Lung microvascular endothelial cell (primary cell): ENCODE data around the gene NKTR. TPM values are rescaled to one million over a fixed set of nuclear protein-coding genes. Genes with fewer than 3 reads are reported as not detected.
"Not testable (repeated sequence)": the region's sequence is repeated elsewhere in the genome, so short reads cannot be mapped to it uniquely, and the experiment has no call there.

Experiments
- DNase-seq, 2 donors: peaks; one replicate each; pipeline versions ENCODE4 v3.0.0 to v3.0.0-alpha.2; 2010; ENCODE audit warnings: low read depth in 2 of 2
- total RNA-seq: library from RNA; depleted of rRNA; stranded (reverse); fragments of >200 nt; gene quantifications from 2 replicates; pipeline ENCODE4 v1.2.1, GENCODE V29; 2014

Gene NKTR
- total RNA-seq, 1 donor from 2014 or later = 46.0 TPM

- DNase-seq = no peak
Measured at GRCh38 chr3:42595682-42596081, 4.8 kb upstream of the NKTR start.

- DNase-seq = not testable (repeated sequence)
Measured at GRCh38 chr3:42597098-42597497, 3.4 kb upstream of the NKTR start.

- DNase-seq = peak; percentile 45 to 71
Measured at GRCh38 chr3:42600958-42601675, 631 bp downstream of the NKTR start.

- DNase-seq = peak in 1 of 2 donors; percentile 48
Measured at GRCh38 chr3:42601896-42602581, 1.6 kb downstream of the NKTR start.

GRCh38 chr3:42602961-42603360 is 2.5 kb downstream of the NKTR start:
- no peak for DNase-seq

- peak; percentile 73 to 85 for DNase-seq
Measured at GRCh38 chr3:42605546-42606173, 5.2 kb downstream of the NKTR start.

- DNase-seq = no peak
Measured at GRCh38 chr3:42608581-42608980, 8.1 kb downstream of the NKTR start.

- peak; percentile 65 to 89 for DNase-seq
Measured at GRCh38 chr3:42610976-42611375, 10.5 kb downstream of the NKTR start.

- DNase-seq = peak in 1 of 2 donors; percentile 73
Measured at GRCh38 chr3:42612217-42612616, 11.7 kb downstream of the NKTR start.

GRCh38 chr3:42612928-42613327 is 12.4 kb downstream of the NKTR start:
- DNase-seq = no peak

- peak; percentile 25 to 71 for DNase-seq
Measured at GRCh38 chr3:42613462-42613861, 13.0 kb downstream of the NKTR start.

GRCh38 chr3:42631620-42632019 is 31.1 kb downstream of the NKTR start:
- DNase-seq = no peak

- no peak for DNase-seq
Measured at GRCh38 chr3:42632146-42632545, 31.7 kb downstream of the NKTR start.

- DNase-seq = no peak
Measured at GRCh38 chr3:42633544-42633943, 33.1 kb downstream of the NKTR start.

- peak; percentile 32 to 73 for DNase-seq
Measured at GRCh38 chr3:42635111-42635510, 34.6 kb downstream of the NKTR start.

GRCh38 chr3:42637001-42637400 is 36.5 kb downstream of the NKTR start:
- DNase-seq = no peak

- peak in 1 of 2 donors; percentile 28 for DNase-seq
Measured at GRCh38 chr3:42638339-42638842, 37.9 kb downstream of the NKTR start.

GRCh38 chr3:42639192-42639591 is 38.7 kb downstream of the NKTR start:
- DNase-seq = no peak

- DNase-seq = no peak
Measured at GRCh38 chr3:42640129-42640528, 39.6 kb downstream of the NKTR start.

- DNase-seq = no peak
Measured at GRCh38 chr3:42640771-42641370, 40.4 kb downstream of the NKTR start.

- DNase-seq = no peak
Measured at GRCh38 chr3:42647821-42648459, 47.5 kb downstream of the NKTR start.
